Neural crest cell (in vitro differentiated cells): Measurements from ENCODE around the gene EHD2. TPM values are rescaled to one million over a fixed set of nuclear protein-coding genes. Genes with fewer than 3 reads are reported as not detected.
A peak's percentile ranks its signal among the peaks of the same experiment; 100 is the strongest.

Experiments used
- DNase-seq: peaks from one replicate; pipeline ENCODE4 v3.0.0; 2021; ENCODE audit warnings: low read depth, mixed read lengths, low spot score
- H3K27ac Mint-ChIP-seq: one replicate; pipeline ENCODE4 v1.8.0; 2021; ENCODE audit warnings: mild to moderate bottlenecking, mixed read lengths; ENCODE audit not compliant: unreplicated experiment
- H3K27me3 Mint-ChIP-seq: 2 replicates; pipeline ENCODE4 v1.8.0; 2021; ENCODE audit warnings: low read depth, mild to moderate bottlenecking, mixed read lengths
- H3K36me3 Mint-ChIP-seq: 2 replicates; pipeline ENCODE4 v1.8.0; 2021; ENCODE audit warnings: low read depth, mild to moderate bottlenecking, mixed read lengths
- H3K4me1 Mint-ChIP-seq: 2 replicates; pipeline ENCODE4 v1.8.0; 2021; ENCODE audit warnings: mixed read lengths
- H3K4me3 Mint-ChIP-seq: one replicate; pipeline ENCODE4 v1.8.0; 2021; ENCODE audit warnings: mild to moderate bottlenecking, mixed read lengths
- H3K9me3 Mint-ChIP-seq: 2 replicates; pipeline ENCODE4 v1.8.0; 2021; ENCODE audit warnings: mixed read lengths
- CTCF ChIP-seq: fragments of 200-600 bp; sonication (generic); conservative IDR thresholded peaks from 2 replicates; pipeline ENCODE4 v1.5.0; 2021; ENCODE audit warnings: antibody characterized with exemption, mild to moderate bottlenecking
- total RNA-seq: library from RNA; stranded (reverse); gene quantifications from 2 replicates; pipeline ENCODE4 v1.2.1, GENCODE V29; 2021

EHD2 gene
- total RNA-seq, 1 donor from 2014 or later, result 0.47 TPM

DNA sequence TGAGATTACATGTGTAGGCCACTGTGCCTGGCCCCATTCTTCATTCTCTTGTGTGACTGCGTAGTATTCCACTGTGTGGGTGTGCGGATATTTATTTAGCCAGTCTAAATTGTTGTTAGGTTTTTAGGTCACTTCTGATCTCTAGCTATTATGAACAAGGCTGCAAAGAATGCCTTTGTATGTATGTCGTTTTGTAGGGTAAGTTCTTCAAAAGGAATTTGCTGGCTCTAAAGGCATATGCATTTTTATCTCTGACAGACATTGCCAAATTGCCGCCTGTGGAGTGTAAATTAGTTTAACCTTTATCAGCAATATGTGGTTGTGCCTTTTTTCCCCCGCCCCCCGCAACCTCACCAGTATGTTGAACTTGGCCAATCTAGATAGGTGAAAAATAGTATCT is 30.3 kb upstream of the EHD2 start:
- no peak for DNase-seq
- Mint-ChIP-seq H3K36me3 (peaks cover 4% of the 10 kb centered on the region), H3K27me3 (no peaks in the 10 kb centered on the region), H3K4me3 (no peak overlapping the region), H3K9me3 (no peaks in the 10 kb centered on the region), H3K27ac (no peak overlapping the region), H3K4me1 (no peaks in the 10 kb centered on the region)
- no peak for TF ChIP-seq CTCF

DNA sequence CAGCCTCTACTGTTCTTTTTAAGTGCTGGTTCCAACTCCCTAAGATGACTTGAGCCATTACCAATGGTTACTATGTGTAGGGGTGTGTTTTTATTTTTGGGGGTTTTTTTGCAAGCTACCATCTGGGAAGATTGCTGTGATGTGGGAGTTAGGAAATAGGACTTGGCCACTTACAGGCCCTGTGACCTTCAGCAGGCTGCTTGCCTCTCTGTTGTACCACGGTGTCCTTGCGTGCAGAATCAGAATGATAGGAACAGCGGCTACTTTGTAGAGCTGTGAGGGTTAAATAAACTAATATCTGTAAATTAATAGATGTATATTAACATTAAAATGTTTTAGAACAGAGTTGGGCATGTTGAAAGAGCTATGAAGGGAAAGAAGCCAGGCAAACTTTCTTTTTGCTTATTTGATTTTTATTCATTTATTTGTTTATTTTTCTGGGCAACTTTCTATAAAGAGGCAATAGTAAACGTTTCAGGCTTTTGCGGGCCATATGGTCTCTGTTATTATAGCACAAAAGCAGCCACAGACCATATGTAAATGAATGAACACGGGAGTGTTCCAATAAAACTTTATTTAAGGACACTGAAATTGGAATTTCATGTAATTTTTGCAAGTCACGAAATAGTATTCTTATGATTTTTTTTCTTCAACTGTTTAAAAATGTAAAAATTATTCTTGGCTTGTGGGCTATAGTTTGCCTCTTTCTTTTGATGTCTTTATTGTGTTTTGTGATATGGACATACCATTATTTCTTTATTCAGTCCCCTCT is 26.4 kb upstream of the EHD2 start:
- no peak for TF ChIP-seq CTCF
- Mint-ChIP-seq H3K4me1 (no peaks in the 10 kb centered on the region), H3K27ac (peak overlapping the region; percentile 50), H3K36me3 (peaks cover 3% of the 10 kb centered on the region), H3K9me3 (no peaks in the 10 kb centered on the region), H3K4me3 (no peak overlapping the region), H3K27me3 (no peaks in the 10 kb centered on the region)
- DNase-seq, result no peak

- no peak for TF ChIP-seq CTCF
Measured at GRCh38 chr19:47687906-47688305, 25.3 kb upstream of the EHD2 start.

GRCh38 chr19:47691090-47691489 is 22.1 kb upstream of the EHD2 start:
- TF ChIP-seq CTCF, result no peak
- Mint-ChIP-seq H3K4me1 (peaks cover 5% of the 10 kb centered on the region), H3K36me3 (peaks cover 3% of the 10 kb centered on the region), H3K4me3 (no peak overlapping the region), H3K27me3 (no peaks in the 10 kb centered on the region), H3K27ac (no peak overlapping the region), H3K9me3 (no peaks in the 10 kb centered on the region)
- no peak for DNase-seq

More at GRCh38 chr19:47687906-47688305, 25.3 kb upstream of the EHD2 start:
- H3K27me3 Mint-ChIP-seq, result no peaks in the 10 kb centered on the region
- H3K4me1 Mint-ChIP-seq, result no peaks in the 10 kb centered on the region
- no peaks in the 10 kb centered on the region for H3K9me3 Mint-ChIP-seq
- H3K36me3 Mint-ChIP-seq, result peaks cover 3% of the 10 kb centered on the region
- H3K4me3 Mint-ChIP-seq, result no peak overlapping the region
- no peak for DNase-seq
- H3K27ac Mint-ChIP-seq, result no peak overlapping the region

DNA sequence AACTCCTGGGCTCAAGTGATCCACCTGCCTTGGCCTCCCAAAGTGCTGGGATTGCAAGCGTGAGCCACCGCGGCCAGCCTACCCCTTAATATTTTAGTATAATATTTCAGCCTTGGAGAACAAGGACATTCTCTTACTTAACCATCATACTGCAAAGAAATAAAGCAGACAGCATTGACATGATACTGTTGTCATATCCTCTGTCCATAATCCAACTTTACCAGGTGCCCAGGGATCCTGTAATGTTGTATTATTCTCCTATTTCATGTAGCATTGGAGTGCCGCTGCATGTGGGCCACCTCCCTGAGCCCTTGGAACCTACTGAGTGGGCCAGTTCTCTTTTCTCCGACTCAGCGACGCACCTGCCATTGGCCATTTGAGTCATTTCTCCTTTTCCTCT is 21.4 kb upstream of the EHD2 start:
- Mint-ChIP-seq H3K27ac (peak overlapping the region; percentile 62), H3K4me3 (no peak overlapping the region), H3K9me3 (no peaks in the 10 kb centered on the region), H3K36me3 (peaks cover 3% of the 10 kb centered on the region), H3K27me3 (no peaks in the 10 kb centered on the region), H3K4me1 (peaks cover 5% of the 10 kb centered on the region)
- no peak for TF ChIP-seq CTCF
- no peak for DNase-seq
